Measurements from ENCODE around the gene GPR32.
"Not testable (repeated sequence)": the region's sequence is repeated elsewhere in the genome, so short reads cannot be mapped to it uniquely, and the experiment has no call there.

The GPR32 gene

GRCh38 chr19:50749490-50749889 lies 20.8 kb upstream of the GPR32 start:
- DNase-seq (ENCODE audit: low read depth) = no peak

- DNase-seq (ENCODE audit: low read depth) = no peak
Measured at GRCh38 chr19:50750010-50750409, 20.3 kb upstream of the GPR32 start.

GRCh38 chr19:50753879-50754278 lies 16.4 kb upstream of the GPR32 start:
- no peak for DNase-seq (ENCODE audit: low read depth)

- DNase-seq (ENCODE audit: low read depth) = not testable (repeated sequence)
Measured at GRCh38 chr19:50756244-50756643, 14.0 kb upstream of the GPR32 start.

GRCh38 chr19:50757624-50758023 lies 12.6 kb upstream of the GPR32 start:
- DNase-seq (ENCODE audit: low read depth) = not testable (repeated sequence)

- DNase-seq (ENCODE audit: low read depth) = not testable (repeated sequence)
Measured at GRCh38 chr19:50759076-50759475, 11.2 kb upstream of the GPR32 start.

GRCh38 chr19:50759886-50760285 lies 10.4 kb upstream of the GPR32 start:
- no peak for DNase-seq (ENCODE audit: low read depth)

- DNase-seq (ENCODE audit: low read depth) = not testable (repeated sequence)
Measured at GRCh38 chr19:50761501-50761900, 8.8 kb upstream of the GPR32 start.

GRCh38 chr19:50763521-50763920 lies 6.7 kb upstream of the GPR32 start:
- not testable (repeated sequence) for DNase-seq (ENCODE audit: low read depth)

- DNase-seq (ENCODE audit: low read depth) = no peak
Measured at GRCh38 chr19:50764409-50764808, 5.9 kb upstream of the GPR32 start.

GRCh38 chr19:50766746-50767145 lies 3.5 kb upstream of the GPR32 start:
- not testable (repeated sequence) for DNase-seq (ENCODE audit: low read depth)

- DNase-seq (ENCODE audit: low read depth) = not testable (repeated sequence)
Measured at GRCh38 chr19:50767263-50767662, 3.0 kb upstream of the GPR32 start.

- DNase-seq (ENCODE audit: low read depth) = no peak
Measured at GRCh38 chr19:50768277-50768676, 2.0 kb upstream of the GPR32 start.

- no peak for DNase-seq (ENCODE audit: low read depth)
Measured at GRCh38 chr19:50770888-50771287, 624 bp downstream of the GPR32 start.

GRCh38 chr19:50772476-50772875 lies 2.2 kb downstream of the GPR32 start:
- no peak for DNase-seq (ENCODE audit: low read depth)

- not testable (repeated sequence) for DNase-seq (ENCODE audit: low read depth)
Measured at GRCh38 chr19:50772912-50773311, 2.6 kb downstream of the GPR32 start.

GRCh38 chr19:50773454-50773853 lies 3.2 kb downstream of the GPR32 start:
- not testable (repeated sequence) for DNase-seq (ENCODE audit: low read depth)

- no peak for DNase-seq (ENCODE audit: low read depth)
Measured at GRCh38 chr19:50776131-50776530, 5.9 kb downstream of the GPR32 start.

- DNase-seq (ENCODE audit: low read depth) = no peak
Measured at GRCh38 chr19:50777261-50777660, 7.0 kb downstream of the GPR32 start.

- no peak for DNase-seq (ENCODE audit: low read depth)
Measured at GRCh38 chr19:50777830-50778303, 7.6 kb downstream of the GPR32 start.

GRCh38 chr19:50778906-50779430 lies 8.7 kb downstream of the GPR32 start:
- no peak for DNase-seq (ENCODE audit: low read depth)

- DNase-seq (ENCODE audit: low read depth) = no peak
Measured at GRCh38 chr19:50779504-50780457, 9.5 kb downstream of the GPR32 start.

GRCh38 chr19:50780753-50781435 lies 10.6 kb downstream of the GPR32 start:
- DNase-seq (ENCODE audit: low read depth) = no peak
